ENCODE measurements around the gene SQSTM1.

DNA sequence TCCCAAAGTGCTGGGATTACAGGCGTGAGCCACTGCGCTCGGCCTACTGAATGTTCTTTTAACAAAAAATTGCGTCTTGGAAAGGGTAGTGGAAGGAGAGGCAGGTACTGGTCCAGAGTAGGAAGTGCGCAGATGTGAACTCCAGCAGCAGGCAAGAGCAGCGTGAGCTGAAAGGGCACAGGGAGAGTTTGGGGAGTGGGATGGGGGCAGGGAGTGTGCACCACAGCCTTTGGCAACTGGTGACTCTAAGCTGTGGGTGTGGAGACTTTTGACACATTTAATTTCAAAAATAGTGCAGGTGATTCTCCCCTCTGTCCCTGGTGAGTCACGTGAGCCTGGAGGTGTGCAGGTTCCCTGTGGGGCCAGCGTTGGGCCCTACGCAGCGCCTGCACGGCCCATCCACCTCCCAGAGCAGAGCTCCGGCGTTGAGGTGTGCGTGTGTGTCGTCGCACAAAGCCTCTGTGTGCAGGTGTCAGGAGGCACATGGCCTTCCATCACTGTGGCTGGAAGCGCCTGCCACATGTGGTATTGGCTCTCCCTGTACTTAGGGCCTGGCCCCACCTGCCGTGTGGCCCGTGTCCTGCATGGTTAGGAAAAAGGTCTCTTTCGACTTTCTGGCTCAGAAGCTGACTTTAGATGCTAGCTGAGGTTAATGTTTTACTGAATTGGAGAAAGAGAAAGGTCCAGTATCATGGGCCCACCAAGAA, 11.5 kb downstream of the SQSTM1 start:
- TF ChIP-seq, protein P1, sequence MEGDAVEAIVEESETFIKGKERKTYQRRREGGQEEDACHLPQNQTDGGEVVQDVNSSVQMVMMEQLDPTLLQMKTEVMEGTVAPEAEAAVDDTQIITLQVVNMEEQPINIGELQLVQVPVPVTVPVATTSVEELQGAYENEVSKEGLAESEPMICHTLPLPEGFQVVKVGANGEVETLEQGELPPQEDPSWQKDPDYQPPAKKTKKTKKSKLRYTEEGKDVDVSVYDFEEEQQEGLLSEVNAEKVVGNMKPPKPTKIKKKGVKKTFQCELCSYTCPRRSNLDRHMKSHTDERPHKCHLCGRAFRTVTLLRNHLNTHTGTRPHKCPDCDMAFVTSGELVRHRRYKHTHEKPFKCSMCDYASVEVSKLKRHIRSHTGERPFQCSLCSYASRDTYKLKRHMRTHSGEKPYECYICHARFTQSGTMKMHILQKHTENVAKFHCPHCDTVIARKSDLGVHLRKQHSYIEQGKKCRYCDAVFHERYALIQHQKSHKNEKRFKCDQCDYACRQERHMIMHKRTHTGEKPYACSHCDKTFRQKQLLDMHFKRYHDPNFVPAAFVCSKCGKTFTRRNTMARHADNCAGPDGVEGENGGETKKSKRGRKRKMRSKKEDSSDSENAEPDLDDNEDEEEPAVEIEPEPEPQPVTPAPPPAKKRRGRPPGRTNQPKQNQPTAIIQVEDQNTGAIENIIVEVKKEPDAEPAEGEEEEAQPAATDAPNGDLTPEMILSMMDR (IDR thresholded peaks at IDR 0.05), result no peak
- no peak for TF ChIP-seq POLR2A (IDR thresholded peaks at IDR 0.05)

Data from adrenal gland (tissue), 5 donors.